ENCODE data around the gene IGFL2.
"Not testable (repeated sequence)": the region's sequence is repeated elsewhere in the genome, so short reads cannot be mapped to it uniquely, and the experiment has no call there.

Gene IGFL2

DNA sequence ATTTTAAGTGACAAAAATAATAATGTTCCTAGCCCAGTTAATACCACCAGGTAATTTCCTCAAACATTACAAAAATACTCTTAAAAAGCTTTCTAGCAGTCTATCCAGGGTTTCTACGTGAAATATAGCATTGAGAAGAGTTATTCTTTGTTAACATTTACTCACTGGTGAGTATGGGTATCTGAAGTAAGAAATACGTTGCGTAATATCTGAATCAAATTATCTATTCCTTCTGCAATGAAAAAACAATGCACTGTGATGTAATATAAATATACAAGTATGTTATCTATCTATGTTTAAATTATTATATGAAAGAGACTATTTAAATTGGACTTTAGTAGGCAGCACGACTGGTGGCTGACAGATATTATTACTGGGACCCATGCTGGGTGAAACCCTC lies 5.7 kb upstream of the IGFL2 start:
- no peak for DNase-seq (ENCODE audit: low read depth in 3 of 3)

GRCh38 chr19:46144756-46145155 lies 3.3 kb upstream of the IGFL2 start:
- no peak for DNase-seq (ENCODE audit: low read depth in 3 of 3)

DNA sequence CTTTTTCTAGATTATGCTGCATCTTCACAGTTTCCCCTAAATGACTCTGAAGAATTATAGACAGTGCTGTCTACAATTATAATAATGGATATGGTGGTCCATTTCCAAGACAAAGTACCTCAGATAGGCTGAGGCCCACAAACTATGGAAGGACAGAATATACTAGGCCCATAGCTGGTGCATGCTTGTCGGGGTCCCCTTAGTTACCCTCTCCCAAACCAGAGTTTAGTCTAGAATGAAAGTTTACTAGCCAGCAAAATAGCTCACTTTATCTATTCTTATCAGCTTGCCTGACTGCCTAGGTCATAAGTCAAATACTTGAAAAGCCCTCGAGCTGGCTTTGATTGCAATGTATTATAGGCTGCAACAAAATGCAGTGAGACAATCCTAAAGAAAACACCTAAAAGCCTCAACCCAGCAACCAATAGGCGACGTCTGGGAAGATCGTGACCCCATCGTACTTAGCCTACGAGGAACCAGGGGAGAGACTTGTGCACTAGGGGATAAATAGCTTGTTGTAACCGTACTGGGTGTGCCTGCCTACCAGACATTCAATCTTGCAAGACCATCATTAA lies 785 bp upstream of the IGFL2 start:
- no peak for DNase-seq (ENCODE audit: low read depth in 3 of 3)

DNA sequence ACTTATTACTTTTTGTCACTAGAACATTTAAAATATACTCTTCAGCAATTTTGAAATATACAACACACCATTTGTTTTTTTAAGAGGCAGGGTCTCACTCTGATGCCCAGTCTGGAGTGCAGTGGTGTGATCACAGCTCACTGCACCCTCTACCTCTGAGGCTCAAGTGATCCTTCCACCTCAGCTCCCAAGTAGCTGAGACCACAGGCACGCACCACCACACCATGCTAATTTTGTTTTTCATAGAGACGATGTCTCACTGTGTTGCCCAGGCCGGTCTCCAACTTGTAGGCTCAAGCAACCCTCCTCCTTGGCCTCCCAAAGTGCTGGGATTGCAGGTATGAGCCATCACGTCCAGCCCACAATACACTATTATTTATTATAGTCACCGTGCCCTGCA lies 2.6 kb downstream of the IGFL2 start:
- DNase-seq (ENCODE audit: low read depth in 3 of 3) = no peak

GRCh38 chr19:46155237-46155636 lies 7.2 kb downstream of the IGFL2 start:
- DNase-seq (ENCODE audit: low read depth in 3 of 3) = no peak

DNA sequence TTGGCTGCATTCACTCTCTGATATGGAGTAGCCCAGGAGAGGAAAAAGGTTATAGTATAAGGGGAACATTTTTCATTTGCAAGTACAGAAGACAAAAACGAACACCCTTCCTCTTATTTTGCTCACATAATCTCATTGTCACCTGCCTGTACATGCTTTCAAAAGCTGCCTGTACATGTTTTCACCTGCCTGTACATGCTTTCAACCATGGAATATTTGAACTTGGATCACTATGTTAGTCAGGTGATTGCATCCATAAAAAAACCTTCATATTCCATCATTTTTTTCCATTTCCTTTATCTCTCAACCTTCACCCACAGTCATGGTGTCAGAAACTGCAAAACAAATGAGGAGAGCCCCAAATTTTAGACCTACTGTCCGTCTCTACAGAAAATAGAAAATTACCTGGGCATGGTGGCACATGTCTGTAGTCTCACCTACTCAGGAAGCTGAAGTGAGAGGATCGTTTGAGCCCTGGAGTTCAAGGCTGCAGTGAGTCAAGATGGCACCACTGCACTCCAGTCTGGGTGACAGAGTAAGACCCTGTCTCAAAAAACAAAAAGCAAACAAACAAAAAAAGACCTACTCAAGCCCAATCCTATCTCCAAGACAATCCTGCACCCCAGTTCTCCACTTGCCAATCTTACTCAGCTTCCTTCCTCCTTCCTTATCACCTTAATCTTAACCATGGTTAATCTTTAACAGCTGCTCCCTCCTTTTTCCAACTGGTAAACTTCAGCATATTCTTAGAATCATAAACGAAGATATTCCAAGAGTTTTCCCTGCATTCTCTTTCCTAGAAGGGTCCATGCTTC lies 11.6 kb downstream of the IGFL2 start:
- DNase-seq (ENCODE audit: low read depth in 3 of 3) = no peak

DNA sequence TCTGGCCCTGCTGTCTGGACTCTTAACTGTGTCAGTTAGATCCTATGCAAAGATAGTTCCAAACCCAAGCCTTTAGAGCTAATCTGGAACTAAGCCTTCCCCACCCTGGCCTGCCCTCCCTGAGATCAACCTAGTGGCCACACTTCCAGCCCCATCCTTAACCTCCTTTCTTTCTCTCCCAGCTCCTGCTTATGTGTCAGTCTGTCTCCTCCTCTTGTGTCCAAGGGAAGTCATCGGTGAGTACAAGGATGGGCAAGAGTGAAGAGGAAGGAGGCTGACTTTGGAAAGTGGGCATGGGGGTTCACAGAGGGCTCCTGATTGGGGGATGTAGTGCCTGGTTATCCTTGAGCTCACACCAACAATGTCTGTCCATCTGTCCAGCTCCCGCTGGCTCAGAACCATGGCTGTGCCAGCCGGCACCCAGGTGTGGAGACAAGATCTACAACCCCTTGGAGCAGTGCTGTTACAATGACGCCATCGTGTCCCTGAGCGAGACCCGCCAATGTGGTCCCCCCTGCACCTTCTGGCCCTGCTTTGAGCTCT lies 12.3 kb downstream of the IGFL2 start:
- no peak for DNase-seq (ENCODE audit: low read depth in 3 of 3)

DNA sequence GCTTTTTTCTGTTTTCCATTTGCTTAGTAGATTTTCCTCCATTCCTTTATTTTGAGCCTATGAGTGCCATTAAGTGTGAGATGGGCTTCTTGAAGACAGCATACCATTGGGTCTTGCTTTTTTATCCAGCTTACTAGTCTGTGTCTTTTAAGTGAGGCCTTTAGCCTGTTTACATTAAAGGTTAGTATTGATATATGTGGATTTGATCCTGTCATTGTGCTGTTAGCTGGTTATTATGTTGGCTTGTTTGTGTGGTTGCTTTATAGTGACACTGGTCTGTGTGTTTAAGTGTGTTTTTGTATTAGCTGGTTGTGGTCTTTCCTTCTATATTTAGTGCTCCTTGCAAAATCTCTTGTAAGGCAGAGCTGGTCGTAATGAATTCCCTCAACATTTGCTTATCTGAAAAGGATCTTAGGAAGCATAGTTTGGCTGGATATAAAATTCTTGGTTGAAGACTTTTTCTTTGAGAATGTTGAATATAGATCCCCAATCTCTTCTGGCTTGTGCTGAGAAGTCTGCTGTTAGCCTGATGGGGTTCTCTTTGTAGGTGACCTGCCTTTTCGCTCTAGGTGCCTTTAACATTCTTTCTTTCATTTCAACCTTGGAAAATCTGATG lies 13.7 kb downstream of the IGFL2 start:
- DNase-seq (ENCODE audit: low read depth in 3 of 3) = not testable (repeated sequence)

DNA sequence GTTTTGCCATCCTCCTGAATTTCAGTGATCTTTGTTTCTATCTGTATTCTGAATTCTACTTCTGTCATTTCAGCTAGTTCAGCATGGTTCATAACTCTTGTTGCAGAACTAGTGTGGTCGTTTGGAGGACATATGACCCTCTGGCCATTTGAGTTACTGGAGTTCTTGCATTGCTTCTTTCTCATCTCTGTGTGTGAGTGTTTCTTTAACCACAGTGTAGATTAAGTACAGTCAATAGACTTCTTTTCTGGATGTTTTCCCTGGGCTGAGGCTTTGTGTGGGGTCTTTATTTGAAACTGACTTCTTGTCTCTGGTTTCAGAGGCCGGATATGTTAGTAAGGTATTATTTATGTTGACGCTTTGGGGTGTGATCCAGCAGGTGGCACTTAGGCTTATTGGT lies 14.7 kb downstream of the IGFL2 start:
- no peak for DNase-seq (ENCODE audit: low read depth in 3 of 3)

DNA sequence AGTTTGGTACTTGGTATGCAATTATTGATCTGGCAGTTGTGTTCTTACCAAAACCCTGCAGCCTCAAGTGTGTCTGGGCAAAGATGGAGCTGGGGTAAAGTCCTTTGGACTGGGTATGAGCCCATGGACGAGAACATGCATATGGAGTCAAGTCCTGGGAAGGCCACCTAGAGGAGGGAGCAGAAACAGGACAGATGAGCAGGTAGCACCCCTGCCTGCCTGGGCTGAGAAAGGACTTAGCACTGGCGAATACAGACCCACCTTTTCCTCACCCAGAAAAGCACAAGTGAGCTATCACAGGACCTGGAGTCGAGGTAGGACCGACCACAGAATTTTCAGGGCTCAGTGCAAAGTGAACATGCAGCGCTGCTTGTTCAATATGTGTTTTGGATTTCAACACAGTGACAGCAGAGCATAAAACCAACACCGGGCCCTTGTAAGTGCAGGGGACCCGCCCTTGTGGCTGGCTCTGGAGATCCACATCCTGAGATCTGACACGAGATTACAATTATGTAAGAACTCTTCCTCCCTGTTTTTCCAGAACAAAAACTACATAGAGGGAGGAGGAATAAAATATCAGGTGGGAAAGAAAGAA lies 25.9 kb downstream of the IGFL2 start:
- DNase-seq (ENCODE audit: low read depth in 3 of 3) = no peak

- no peak for DNase-seq (ENCODE audit: low read depth in 3 of 3)
These were observed 28.2 kb downstream of the IGFL2 start for GRCh38 chr19:46176116-46176860.

DNA sequence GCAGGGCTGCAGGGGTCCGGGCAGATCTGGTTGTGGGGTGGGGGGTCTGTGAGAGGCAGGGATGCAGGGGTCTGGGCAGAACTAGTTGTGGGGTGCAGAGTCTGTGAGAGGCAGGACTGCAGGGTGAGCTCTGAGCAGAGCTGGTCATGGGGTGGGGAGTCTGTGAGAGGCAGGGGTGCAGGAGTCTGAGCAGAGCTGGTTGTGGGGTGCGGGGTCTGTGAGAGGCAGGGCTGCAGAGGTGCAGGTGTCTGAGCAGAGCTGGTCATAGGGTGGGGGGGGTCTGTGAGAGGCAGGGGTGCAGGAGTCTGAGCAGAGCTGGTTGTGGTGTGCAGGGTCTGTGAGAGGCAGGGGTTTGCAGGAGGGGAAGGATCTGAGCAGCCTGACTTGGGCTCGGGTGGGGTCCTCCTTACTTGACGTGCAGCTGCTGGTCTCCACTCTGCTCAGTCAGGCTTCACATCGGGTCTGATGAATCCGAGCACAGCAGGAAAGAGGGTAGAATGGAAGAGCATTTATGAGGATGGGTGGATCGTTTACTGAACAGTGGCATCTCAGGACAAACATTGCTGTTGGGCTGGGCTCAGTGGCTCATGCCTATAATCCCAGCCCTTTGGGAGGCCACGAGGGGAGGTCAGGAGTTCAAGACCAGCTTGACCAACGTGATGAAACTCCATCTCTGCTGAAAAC lies 31.2 kb downstream of the IGFL2 start:
- no peak for DNase-seq (ENCODE audit: low read depth in 3 of 3)

- DNase-seq (ENCODE audit: low read depth in 3 of 3) = no peak
These were observed 32.8 kb downstream of the IGFL2 start for GRCh38 chr19:46180701-46181387.

- peak in 1 of 3 experiments; percentile 36 for DNase-seq (ENCODE audit: low read depth in 3 of 3)
These were observed 33.3 kb downstream of the IGFL2 start for GRCh38 chr19:46181388-46181779.

GRCh38 chr19:46182476-46182875 lies 34.4 kb downstream of the IGFL2 start:
- no peak for DNase-seq (ENCODE audit: low read depth in 3 of 3)

- not testable (repeated sequence) for DNase-seq (ENCODE audit: low read depth in 3 of 3)
These were observed 37.0 kb downstream of the IGFL2 start for GRCh38 chr19:46184775-46185710.

DNA sequence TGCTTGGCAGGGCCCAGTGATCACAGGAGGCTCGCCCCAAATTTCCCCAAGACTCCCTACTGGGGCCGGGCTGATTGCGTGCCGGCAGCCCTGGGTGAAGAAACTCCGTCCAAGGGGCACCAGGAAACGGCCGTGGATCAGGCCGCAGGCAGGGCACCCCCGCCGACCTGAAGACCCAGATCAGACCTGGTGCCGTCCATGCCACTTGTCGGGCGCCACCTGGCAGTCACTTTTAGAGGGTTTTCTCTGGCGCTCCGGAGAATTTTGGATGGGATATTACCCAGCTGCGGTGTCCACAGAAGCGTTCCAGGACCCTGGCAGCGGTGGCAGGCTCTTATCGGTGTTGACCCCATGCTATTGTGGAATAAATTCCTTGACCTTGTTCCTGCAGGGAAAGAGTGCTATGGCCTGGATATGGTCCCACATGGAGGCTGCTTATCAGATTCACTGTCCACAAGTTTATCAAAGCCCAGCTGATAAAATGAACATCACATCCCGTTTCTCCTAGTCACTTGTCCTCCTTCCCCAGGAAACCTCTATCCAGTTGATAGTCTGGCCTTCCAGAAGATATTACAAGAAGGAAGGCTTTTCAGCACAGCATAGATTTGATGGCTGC lies 38.2 kb downstream of the IGFL2 start:
- no peak for DNase-seq (ENCODE audit: low read depth in 3 of 3)

GRCh38 chr19:46186717-46187101 lies 38.7 kb downstream of the IGFL2 start:
- DNase-seq (ENCODE audit: low read depth in 3 of 3) = no peak

Data from stimulated activated CD4-positive, alpha-beta T cell treated with anti-CD3 and anti-CD28 coated beads, TNF-alpha, amount 100 ng/mL, for 24 hours (primary cell).